SK-N-SH (cell line): ENCODE data around the gene MLYCD. TPM values are rescaled to one million over a fixed set of nuclear protein-coding genes. Genes with fewer than 3 reads are reported as not detected.

Experiments
- CTCF ChIA-PET: fragments of 300-600, 350-600 bp; formaldehyde crosslinking; extraction: SDS; loops from one replicate; lab custom pipeline; 2021; lab: Yijun Ruan, JAX
- POLR2A ChIA-PET: fragments of 350-600 bp; sonication (Branson Sonifier 250); formaldehyde crosslinking; extraction: SDS; loops from one replicate; lab custom pipeline; 2020; ENCODE audit warnings: antibody characterized with exemption, inconsistent platforms; lab: Yijun Ruan, JAX
- DNase-seq: peaks from one replicate; pipeline ENCODE4 v3.0.0; 2012
- H2AFZ ChIP-seq: fragments of 200-600 bp; sonication (generic); 2 replicates; pipeline ENCODE4 v1.8.1; 2016; ENCODE audit warnings: antibody characterized with exemption, mild to moderate bottlenecking, low read depth
- H3F3A ChIP-seq: fragments of 200-600 bp; sonication (generic); replicated peaks from 2 replicates; pipeline ENCODE3; 2016; ENCODE audit warnings: antibody characterized with exemption, mild to moderate bottlenecking; ENCODE audit not compliant: insufficient read depth
- H3K27ac ChIP-seq, 2 experiments: fragments of 200-500 bp in 1 of 2; fragments of 200-600 bp in 1 of 2; sonication (Bioruptor generic) in 1 of 2; sonication (generic), shearing (Covaris generic) in 1 of 2; 2 replicates each; pipeline versions ENCODE4 v1.5.1 to v1.6.1; 2014 to 2016; ENCODE audit warnings: low read depth in 2 of 2, inconsistent platforms in 1 of 2, low read length in 1 of 2, mild to moderate bottlenecking in 1 of 2, mixed read lengths in 1 of 2
- H3K27me3 ChIP-seq: fragments of 200-600 bp; sonication (generic), shearing (Covaris generic); 2 replicates; pipeline ENCODE4 v1.6.1; 2016; ENCODE audit warnings: mixed run types; ENCODE audit not compliant: insufficient read depth
- H3K36me3 ChIP-seq, 2 experiments: fragments of 200-500 bp in 1 of 2; fragments of 200-600 bp in 1 of 2; sonication (Bioruptor generic) in 1 of 2; sonication (generic) in 1 of 2; replicated peaks in 1 of 2; 2 replicates each; pipeline versions ENCODE3 to v1.5.1; 2014 to 2016; ENCODE audit warnings: low read length in 1 of 2, mild to moderate bottlenecking in 1 of 2; ENCODE audit not compliant: insufficient read depth in 2 of 2, control insufficient read depth in 1 of 2
- H3K4me1 ChIP-seq, 2 experiments: fragments of 200-500 bp in 1 of 2; fragments of 200-600 bp in 1 of 2; sonication (Bioruptor generic) in 1 of 2; sonication (generic), shearing (Covaris generic) in 1 of 2; 2 replicates each; pipeline versions ENCODE4 v1.5.1 to v1.6.1; 2014 to 2016; ENCODE audit warnings: low read depth in 1 of 2, low read length in 1 of 2, mixed run types in 1 of 2; ENCODE audit not compliant: insufficient read depth in 2 of 2, control insufficient read depth in 1 of 2
- H3K4me2 ChIP-seq: fragments of 200-600 bp; sonication (generic), shearing (Covaris generic); 2 replicates; pipeline ENCODE4 v1.6.1; 2017; ENCODE audit warnings: mixed run types
- H3K4me3 ChIP-seq, 2 experiments: fragments of 200-500 bp in 1 of 2; fragments of 200-600 bp in 1 of 2; sonication (Bioruptor generic) in 1 of 2; sonication (generic), shearing (Covaris generic) in 1 of 2; 2 replicates each; pipeline versions ENCODE4 v1.5.1 to v1.8.1; 2014 to 2016; ENCODE audit warnings: low read depth in 2 of 2, inconsistent platforms in 1 of 2, low read length in 1 of 2, mild to moderate bottlenecking in 1 of 2, mixed read lengths in 1 of 2, moderate library complexity in 1 of 2
- H3K79me2 ChIP-seq: fragments of 200-600 bp; sonication (generic); 2 replicates; pipeline ENCODE4 v1.8.1; 2017; ENCODE audit warnings: mild to moderate bottlenecking; ENCODE audit not compliant: insufficient read depth
- H3K9ac ChIP-seq: fragments of 200-600 bp; sonication (generic); 2 replicates; pipeline ENCODE4 v1.6.1; 2017; ENCODE audit warnings: mixed run types
- H3K9me2 ChIP-seq: fragments of 200-600 bp; sonication (generic); 2 replicates; pipeline ENCODE4 v1.6.1; 2017; ENCODE audit warnings: mixed run types
- H3K9me3 ChIP-seq: fragments of 200-600 bp; sonication (generic); 2 replicates; pipeline ENCODE4 v1.6.1; 2017; ENCODE audit warnings: mixed run types, mild to moderate bottlenecking, moderate library complexity
- H4K20me1 ChIP-seq: fragments of 200-600 bp; sonication (generic); 2 replicates; pipeline ENCODE4 v1.6.1; 2017; ENCODE audit warnings: mild to moderate bottlenecking, mixed run types; ENCODE audit not compliant: insufficient read depth
- CTCF ChIP-seq: fragments of 200-600 bp; sonication (generic); IDR thresholded peaks from 2 replicates; pipeline ENCODE4 v1.6.1; 2017; ENCODE audit warnings: antibody characterized with exemption, mild to moderate bottlenecking, moderate library complexity
- EZH2phosphoT487 ChIP-seq: fragments of 200-600 bp; sonication (generic); IDR thresholded peaks from 2 replicates; pipeline ENCODE4 v1.6.1; 2017; ENCODE audit warnings: low read depth, mixed run types, mild to moderate bottlenecking, antibody characterized with exemption, moderate library complexity, borderline replicate concordance
- FOXM1 ChIP-seq: IDR thresholded peaks from 2 replicates; pipeline ENCODE4 v1.4.0; 2012; ENCODE audit warnings: low read depth, mild to moderate bottlenecking
- GABPA ChIP-seq: IDR thresholded peaks from 2 replicates; pipeline ENCODE4 v1.4.0; 2012; ENCODE audit warnings: low read depth, mild to moderate bottlenecking
- GATA2 ChIP-seq: sonication (generic); formaldehyde crosslinking; IDR thresholded peaks from 2 replicates; pipeline ENCODE4 v1.5.0; 2020; ENCODE audit warnings: mild to moderate bottlenecking, missing genetic modification reagents
- JUND ChIP-seq: IDR thresholded peaks from 2 replicates; pipeline ENCODE4 v1.4.0; 2012
- MXI1 ChIP-seq: IDR thresholded peaks from 2 replicates; pipeline ENCODE4 v1.6.1; 2012; ENCODE audit warnings: mild to moderate bottlenecking, low read depth, low read length, improper control_type of control experiment
- NFIC ChIP-seq: IDR thresholded peaks from 2 replicates; pipeline ENCODE4 v1.4.0; 2012; ENCODE audit warnings: borderline replicate concordance
- NRF1 ChIP-seq: IDR thresholded peaks from 2 replicates; pipeline ENCODE4 v1.6.1; 2012; ENCODE audit warnings: low read depth, mild to moderate bottlenecking, low read length
- POLR2AphosphoS5 ChIP-seq: IDR thresholded peaks from 2 replicates; pipeline ENCODE4 v1.6.1; 2012; ENCODE audit warnings: low read depth, low read length
- RCOR1 ChIP-seq: fragments of 150-350 bp; IDR thresholded peaks from 2 replicates; pipeline ENCODE4 v1.6.1; 2017; ENCODE audit warnings: antibody characterized with exemption, low read length
- RFX5 ChIP-seq: IDR thresholded peaks from 2 replicates; pipeline ENCODE4 v1.6.1; 2012; ENCODE audit warnings: mild to moderate bottlenecking, improper control_type of control experiment, low read length
- RXRA ChIP-seq: IDR thresholded peaks from 2 replicates; pipeline ENCODE4 v1.4.0; 2012; ENCODE audit warnings: low read depth, mild to moderate bottlenecking, borderline replicate concordance
- SIN3A ChIP-seq: IDR thresholded peaks from 2 replicates; pipeline ENCODE4 v1.6.1; 2012; ENCODE audit warnings: low read depth, mild to moderate bottlenecking, low read length, moderate library complexity, borderline replicate concordance
- SMC3 ChIP-seq: IDR thresholded peaks from 2 replicates; pipeline ENCODE4 v1.6.1; 2012; ENCODE audit warnings: low read depth, low read length, improper control_type of control experiment
- TAF1 ChIP-seq: IDR thresholded peaks from 2 replicates; pipeline ENCODE4 v1.6.1; 2012; ENCODE audit warnings: low read depth, mild to moderate bottlenecking, low read length, moderate library complexity, borderline replicate concordance
- TCF12 ChIP-seq: IDR thresholded peaks from 2 replicates; pipeline ENCODE4 v1.4.0; 2012
- USF1 ChIP-seq: IDR thresholded peaks from 2 replicates; pipeline ENCODE4 v1.4.0; 2012; ENCODE audit warnings: low read depth, borderline replicate concordance
- YY1 ChIP-seq: IDR thresholded peaks from 2 replicates; pipeline ENCODE4 v1.4.0; 2012; ENCODE audit warnings: low read depth, mild to moderate bottlenecking
- WGBS: methylation state at CpG from one replicate; pipeline ENCODE4 v1.1.6; 2017; ENCODE audit warnings: low lambda C conversion rate; 5-methylcytosine and 5-hydroxymethylcytosine counted together
- polyA plus RNA-seq, 3 experiments: library from polyadenylated mRNA; depleted of rRNA; stranded (reverse); fragments of >200 nt; gene quantifications; 2 replicates each; pipeline ENCODE4 v1.2.3, GENCODE V29; 2012
- TF ChIP-seq, protein P1 (sequence below): IDR thresholded peaks from 2 replicates; pipeline ENCODE4 v1.6.1; 2012; ENCODE audit warnings: mild to moderate bottlenecking, low read depth, low read length, moderate library complexity

The MLYCD gene
- polyA plus RNA-seq, 1 of the 3 experiments (the other 2 are of a cell fraction), result 2.4 TPM

DNA sequence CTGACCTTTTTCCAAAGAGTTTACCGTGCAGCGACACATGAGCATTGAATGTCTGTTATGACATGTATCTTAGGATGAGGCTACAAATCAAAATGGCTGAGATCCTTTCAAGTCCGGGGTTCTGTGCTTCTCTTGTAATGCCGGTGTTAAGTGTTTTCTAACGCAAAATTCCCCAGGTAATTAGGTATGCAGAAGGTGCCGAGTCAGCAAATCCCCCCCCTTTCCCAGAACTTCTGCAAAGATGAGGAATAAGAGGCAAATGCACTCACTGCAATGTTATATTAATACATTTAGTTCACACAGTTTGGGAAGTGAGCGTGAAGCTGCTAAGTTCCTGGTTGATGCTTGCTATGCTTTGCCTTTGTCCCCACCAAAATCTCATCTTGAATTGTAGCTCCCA is 36.3 kb upstream of the MLYCD start:
- no peaks in the 10 kb centered on the region for H3K9me2 ChIP-seq
- peaks cover 29% of the 10 kb centered on the region for H3K27me3 ChIP-seq
- H3K9me3 ChIP-seq, result no peaks in the 10 kb centered on the region
- H3K4me3 ChIP-seq, result no peak overlapping the region
- no peak overlapping the region for H3K27ac ChIP-seq
- no peak overlapping the region for H3K4me2 ChIP-seq
- DNase-seq, result no peak
- 60% methylated on average over 7 of the region's 7 CpGs for WGBS
- no peaks in the 10 kb centered on the region for H3K4me1 ChIP-seq
- CTCF ChIA-PET, result interaction anchor here (1.0 kb wide), 2 partner anchors 36 to 64 kb away, joined by 3 to 4 read pairs; no protein-coding TSS in a partner anchor
- POLR2A ChIA-PET, result no interaction called here
- no peaks in the 10 kb centered on the region for H3K79me2 ChIP-seq
- no peak for TF ChIP-seq JUND
- TF ChIP-seq SMC3, result no peak
- TF ChIP-seq SIN3A, result no peak
- TF ChIP-seq GATA2 (CRISPR knock-in tag), result no peak
- TF ChIP-seq USF1, result no peak
- TF ChIP-seq MXI1, result no peak
- TF ChIP-seq GABPA, result no peak
- H3K9ac ChIP-seq, result no peak overlapping the region
- no peaks in the 10 kb centered on the region for H3K36me3 ChIP-seq
- H4K20me1 ChIP-seq, result no peaks in the 10 kb centered on the region
- H3F3A ChIP-seq, result no peaks in the 10 kb centered on the region
- no peak overlapping the region for H2AFZ ChIP-seq

GRCh38 chr16:83863682-83864081 is 35.2 kb upstream of the MLYCD start:
- Histone ChIP-seq H3K4me2 (no peak overlapping the region), H3F3A (no peaks in the 10 kb centered on the region), H3K9ac (no peak overlapping the region), H3K9me2 (no peaks in the 10 kb centered on the region), H3K27ac (no peak overlapping the region)
- 57% methylated on average over 1 of the region's 1 CpG for WGBS
- CTCF ChIA-PET, result interaction anchor here (0.7 to 1.0 kb wide), 2 partner anchors 37 to 63 kb away, joined by 3 to 4 read pairs; no protein-coding TSS in a partner anchor
- no peak for TF ChIP-seq TCF12
- TF ChIP-seq RFX5, result no peak
- TF ChIP-seq RCOR1, result no peak
- TF ChIP-seq CTCF, result no peak
- TF ChIP-seq, protein P1, sequence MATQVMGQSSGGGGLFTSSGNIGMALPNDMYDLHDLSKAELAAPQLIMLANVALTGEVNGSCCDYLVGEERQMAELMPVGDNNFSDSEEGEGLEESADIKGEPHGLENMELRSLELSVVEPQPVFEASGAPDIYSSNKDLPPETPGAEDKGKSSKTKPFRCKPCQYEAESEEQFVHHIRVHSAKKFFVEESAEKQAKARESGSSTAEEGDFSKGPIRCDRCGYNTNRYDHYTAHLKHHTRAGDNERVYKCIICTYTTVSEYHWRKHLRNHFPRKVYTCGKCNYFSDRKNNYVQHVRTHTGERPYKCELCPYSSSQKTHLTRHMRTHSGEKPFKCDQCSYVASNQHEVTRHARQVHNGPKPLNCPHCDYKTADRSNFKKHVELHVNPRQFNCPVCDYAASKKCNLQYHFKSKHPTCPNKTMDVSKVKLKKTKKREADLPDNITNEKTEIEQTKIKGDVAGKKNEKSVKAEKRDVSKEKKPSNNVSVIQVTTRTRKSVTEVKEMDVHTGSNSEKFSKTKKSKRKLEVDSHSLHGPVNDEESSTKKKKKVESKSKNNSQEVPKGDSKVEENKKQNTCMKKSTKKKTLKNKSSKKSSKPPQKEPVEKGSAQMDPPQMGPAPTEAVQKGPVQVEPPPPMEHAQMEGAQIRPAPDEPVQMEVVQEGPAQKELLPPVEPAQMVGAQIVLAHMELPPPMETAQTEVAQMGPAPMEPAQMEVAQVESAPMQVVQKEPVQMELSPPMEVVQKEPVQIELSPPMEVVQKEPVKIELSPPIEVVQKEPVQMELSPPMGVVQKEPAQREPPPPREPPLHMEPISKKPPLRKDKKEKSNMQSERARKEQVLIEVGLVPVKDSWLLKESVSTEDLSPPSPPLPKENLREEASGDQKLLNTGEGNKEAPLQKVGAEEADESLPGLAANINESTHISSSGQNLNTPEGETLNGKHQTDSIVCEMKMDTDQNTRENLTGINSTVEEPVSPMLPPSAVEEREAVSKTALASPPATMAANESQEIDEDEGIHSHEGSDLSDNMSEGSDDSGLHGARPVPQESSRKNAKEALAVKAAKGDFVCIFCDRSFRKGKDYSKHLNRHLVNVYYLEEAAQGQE, result no peak
- TF ChIP-seq TAF1, result no peak
- TF ChIP-seq GABPA, result no peak
- TF ChIP-seq MXI1, result no peak
- TF ChIP-seq POLR2AphosphoS5, result no peak
- TF ChIP-seq FOXM1, result no peak
- TF ChIP-seq NRF1, result no peak
- no peak for TF ChIP-seq YY1
- no peak for TF ChIP-seq EZH2phosphoT487
- TF ChIP-seq GATA2 (CRISPR knock-in tag), result no peak
- no peak for TF ChIP-seq SMC3
- no peak for TF ChIP-seq NFIC
- TF ChIP-seq RXRA, result no peak
- TF ChIP-seq, all 33 proteins: peak for 0
- no peaks in the 10 kb centered on the region for H3K9me3 ChIP-seq
- POLR2A ChIA-PET, result no interaction called here
- H2AFZ ChIP-seq, result no peak overlapping the region
- no peak for DNase-seq
- no peaks in the 10 kb centered on the region for H4K20me1 ChIP-seq
- no peak overlapping the region for H3K4me3 ChIP-seq
- H3K36me3 ChIP-seq, result no peaks in the 10 kb centered on the region
- peaks cover 23% of the 10 kb centered on the region for H3K27me3 ChIP-seq
- no peaks in the 10 kb centered on the region for H3K4me1 ChIP-seq
- H3K79me2 ChIP-seq, result no peaks in the 10 kb centered on the region
